Right lobe of liver (tissue), 4 donors: ENCODE measurements around the gene PRSS2.

Experiments used
- CTCF ChIP-seq, 4 donors: fragments of 200-600 bp in 3 of 4; fragments of 450-650 bp in 1 of 4; IDR thresholded peaks; one replicate each; pipeline versions ENCODE4 v1.5.1 to v1.8.0; 2016 to 2022; ENCODE audit warnings: antibody characterized with exemption in 4 of 4, mild to moderate bottlenecking in 2 of 4
- POLR2A ChIP-seq: fragments of 450-650 bp; IDR thresholded peaks from one replicate; pipeline ENCODE4 v1.6.1; 2017; ENCODE audit warnings: antibody characterized with exemption, mild to moderate bottlenecking
- donor health status: DM: no; HTN: no; CAD: no.
- donor health status: DM: no; HTN: no; CAD: no.
- donor health status: DM: no; HTN: yes; CAD: no.

GRCh38 chr7:142800699-142801260, 30.0 kb downstream of the PRSS2 start:
- TF ChIP-seq CTCF (IDR thresholded peaks at IDR 0.05) (no peak), POLR2A (no peak)
